Prostate gland (tissue), 2 donors: ENCODE data around the gene COL23A1. TPM values are rescaled to one million over a fixed set of nuclear protein-coding genes. Genes with fewer than 3 reads are reported as not detected.

Experiments used
- DNase-seq: peaks from one replicate; pipeline ENCODE4 v3.0.0-alpha.2; 2019; ENCODE audit warnings: low spot score
- H3K27ac ChIP-seq, 2 donors: fragments of 200-600 bp; sonication (generic); 2 replicates each; pipeline ENCODE4 v1.5.1; 2017 to 2019
- H3K27me3 ChIP-seq: fragments of 200-600 bp; sonication (generic); replicated peaks from 2 replicates; pipeline ENCODE4 v1.5.1; 2019; ENCODE audit not compliant: insufficient read depth
- H3K36me3 ChIP-seq, 2 donors: fragments of 200-600 bp; sonication (generic); 1 replicate in 1 of 2; 2 replicates in 1 of 2; pipeline versions ENCODE4 v1.5.1 to v1.8.1; 2017 to 2019
- H3K4me1 ChIP-seq: fragments of 200-600 bp; sonication (generic); replicated peaks from 2 replicates; pipeline ENCODE4 v1.5.1; 2019
- H3K4me3 ChIP-seq, 2 donors: fragments of 200-600 bp; sonication (generic); 2 replicates each; pipeline ENCODE4 v1.5.1; 2017 to 2019
- H3K9me3 ChIP-seq: fragments of 200-600 bp; sonication (generic); 2 replicates; pipeline ENCODE4 v1.5.1; 2017
- CTCF ChIP-seq, 4 experiments: fragments of 200-600 bp in 2 of 4; fragments of 450-650 bp in 2 of 4; sonication (generic) in 2 of 4; IDR thresholded peaks; 1 replicate in 3 of 4; 2 replicates in 1 of 4; pipeline ENCODE4 v1.5.1; 2016 to 2019; ENCODE audit warnings: antibody characterized with exemption in 4 of 4, mild to moderate bottlenecking in 2 of 4, moderate library complexity in 2 of 4
- POLR2A ChIP-seq: fragments of 450-650 bp; IDR thresholded peaks from one replicate; pipeline ENCODE4 v1.6.1; 2016; ENCODE audit warnings: antibody characterized with exemption, mild to moderate bottlenecking
- POLR2AphosphoS5 ChIP-seq: sonication (generic); formaldehyde crosslinking; IDR thresholded peaks from one replicate; pipeline ENCODE4 v1.6.1; 2017; ENCODE audit warnings: antibody characterized with exemption
- WGBS: methylation state at CpG from one replicate; pipeline ENCODE4 v1.1.5; 2018; 5-methylcytosine and 5-hydroxymethylcytosine counted together
- intact Hi-C: fragments of 100-400 bp; cut with DNase I; formaldehyde crosslinking; loops from one replicate; pipeline ENCODE4 v1.14.2; 2022
- total RNA-seq, 2 donors: library from RNA; depleted of rRNA; stranded (reverse); fragments of >200 nt; gene quantifications; one replicate each; pipeline ENCODE4 v1.1.0, GENCODE V29; 2016

The COL23A1 gene
- total RNA-seq, 2 donors from 2014 or later = 2.7 to 6.1 TPM

GRCh38 chr5:178454821-178455479 is 135.2 kb downstream of the COL23A1 start:
- Histone ChIP-seq H3K27ac (no peak overlapping the region), H3K36me3 (no peaks in the 10 kb centered on the region), H3K9me3 (no peaks in the 10 kb centered on the region), H3K4me1 (no peaks in the 10 kb centered on the region), H3K27me3 (no peaks in the 10 kb centered on the region), H3K4me3 (no peak overlapping the region)
- no peak for DNase-seq
- 79% methylated on average over 22 of the region's 22 CpGs for WGBS
- intact Hi-C loops = no loop called here
- TF ChIP-seq POLR2AphosphoS5 = no peak
- TF ChIP-seq POLR2A = no peak
- no peak for TF ChIP-seq CTCF (IDR thresholded peaks at IDR 0.05)

GRCh38 chr5:178454303-178454702 is 135.9 kb downstream of the COL23A1 start:
- DNase-seq = no peak
- no peaks in the 10 kb centered on the region for H3K36me3 ChIP-seq
- WGBS = 90% methylated on average over 3 of the region's 3 CpGs
- no peaks in the 10 kb centered on the region for H3K4me1 ChIP-seq
- H3K27ac ChIP-seq = no peak overlapping the region
- TF ChIP-seq CTCF (IDR thresholded peaks at IDR 0.05) (no peak), POLR2AphosphoS5 (no peak), POLR2A (no peak)
- no peak overlapping the region for H3K4me3 ChIP-seq
- intact Hi-C loops = no loop called here
- no peaks in the 10 kb centered on the region for H3K27me3 ChIP-seq
- no peaks in the 10 kb centered on the region for H3K9me3 ChIP-seq

DNA sequence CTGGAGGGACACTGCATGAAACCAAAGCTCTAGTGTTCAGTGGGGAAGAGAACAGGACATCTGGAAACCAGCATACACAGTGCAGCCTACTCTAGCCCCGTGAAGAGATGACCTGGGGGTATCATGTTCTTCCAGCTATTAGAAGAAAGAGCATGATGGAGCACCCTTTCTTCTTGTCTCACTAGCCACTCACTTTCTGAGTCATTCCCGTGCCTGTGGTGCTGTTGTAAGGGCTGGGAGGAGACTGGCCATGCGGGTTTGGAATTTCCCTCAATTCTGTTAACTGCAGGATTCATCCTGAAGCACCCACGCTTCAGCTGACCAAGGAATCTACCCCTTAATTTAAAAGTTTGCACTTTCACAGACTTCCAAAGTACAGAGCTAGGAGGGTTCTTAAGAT is 137.0 kb downstream of the COL23A1 start:
- no peak for DNase-seq
- WGBS = 67% methylated on average over 4 of the region's 4 CpGs
- H3K27me3 ChIP-seq = no peaks in the 10 kb centered on the region
- H3K9me3 ChIP-seq = no peaks in the 10 kb centered on the region
- TF ChIP-seq POLR2AphosphoS5 (no peak), POLR2A (no peak), CTCF (IDR thresholded peaks at IDR 0.05) (no peak)
- no peak overlapping the region for H3K27ac ChIP-seq
- intact Hi-C loops = no loop called here
- no peaks in the 10 kb centered on the region for H3K36me3 ChIP-seq
- no peaks in the 10 kb centered on the region for H3K4me1 ChIP-seq
- no peak overlapping the region for H3K4me3 ChIP-seq

DNA sequence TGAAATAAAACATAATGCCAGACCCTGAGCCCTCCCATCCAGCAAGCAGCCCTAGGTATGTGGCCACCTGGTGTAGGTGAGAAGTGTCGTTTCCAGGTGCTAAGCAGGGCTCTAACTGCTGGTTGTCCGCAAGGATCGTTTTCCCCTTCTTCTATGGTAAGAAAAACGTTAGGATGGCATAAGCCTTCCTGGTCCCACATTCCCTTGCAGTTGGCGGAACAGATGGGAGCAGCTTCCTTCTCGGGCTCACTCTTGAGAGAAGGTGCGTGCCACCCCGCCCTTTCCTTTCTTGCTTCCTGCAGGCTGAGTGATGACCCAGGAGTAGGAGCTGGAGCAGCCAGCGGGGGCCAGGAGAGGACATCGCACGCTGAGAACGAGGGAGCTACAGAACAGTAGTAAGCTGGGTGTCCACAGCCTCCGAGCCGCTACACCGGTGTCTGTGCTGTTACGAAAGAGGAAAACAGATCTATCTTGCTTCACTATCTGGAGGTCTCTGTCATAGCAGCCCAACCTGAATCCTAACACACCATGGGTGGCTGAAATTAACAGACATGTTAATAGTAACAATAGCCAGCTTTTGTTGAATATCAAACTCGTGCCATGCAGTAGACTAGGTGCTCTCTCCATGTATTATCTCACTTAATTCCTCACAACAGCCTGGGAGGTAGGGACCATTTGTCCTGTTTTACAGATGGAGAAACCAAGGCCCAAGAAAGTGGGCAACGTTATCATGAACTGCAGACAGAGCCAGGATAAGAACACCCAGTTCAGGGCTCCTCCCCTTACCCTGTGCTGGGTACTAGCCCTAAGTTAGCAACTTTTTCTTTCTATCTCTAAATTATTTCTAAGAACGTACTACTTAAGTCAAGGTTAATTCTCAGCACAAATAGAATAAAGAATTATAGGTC is 139.8 kb downstream of the COL23A1 start:
- TF ChIP-seq CTCF (IDR thresholded peaks at IDR 0.05) (no peak), POLR2AphosphoS5 (no peak), POLR2A (no peak)
- H3K4me1 ChIP-seq = no peaks in the 10 kb centered on the region
- H3K27ac ChIP-seq = no peak overlapping the region
- H3K4me3 ChIP-seq = no peak overlapping the region
- DNase-seq = no peak
- H3K9me3 ChIP-seq = no peaks in the 10 kb centered on the region
- 74% methylated on average over 19 of the region's 19 CpGs for WGBS
- intact Hi-C loops = no loop called here
- H3K27me3 ChIP-seq = no peaks in the 10 kb centered on the region
- H3K36me3 ChIP-seq = no peaks in the 10 kb centered on the region
